C4-2B (cell line): Measurements from ENCODE around the gene SHISA6.

Experiments used
- ZFX ChIP-seq: fragments of 450-650 bp; IDR thresholded peaks from 2 replicates; pipeline ENCODE4 v1.6.1; 2017
- TF ChIP-seq, protein P1 (sequence below): fragments of 450-650 bp; conservative IDR thresholded peaks from 2 replicates; pipeline ENCODE4 v1.5.1; 2017; ENCODE audit warnings: mild to moderate bottlenecking

DNA sequence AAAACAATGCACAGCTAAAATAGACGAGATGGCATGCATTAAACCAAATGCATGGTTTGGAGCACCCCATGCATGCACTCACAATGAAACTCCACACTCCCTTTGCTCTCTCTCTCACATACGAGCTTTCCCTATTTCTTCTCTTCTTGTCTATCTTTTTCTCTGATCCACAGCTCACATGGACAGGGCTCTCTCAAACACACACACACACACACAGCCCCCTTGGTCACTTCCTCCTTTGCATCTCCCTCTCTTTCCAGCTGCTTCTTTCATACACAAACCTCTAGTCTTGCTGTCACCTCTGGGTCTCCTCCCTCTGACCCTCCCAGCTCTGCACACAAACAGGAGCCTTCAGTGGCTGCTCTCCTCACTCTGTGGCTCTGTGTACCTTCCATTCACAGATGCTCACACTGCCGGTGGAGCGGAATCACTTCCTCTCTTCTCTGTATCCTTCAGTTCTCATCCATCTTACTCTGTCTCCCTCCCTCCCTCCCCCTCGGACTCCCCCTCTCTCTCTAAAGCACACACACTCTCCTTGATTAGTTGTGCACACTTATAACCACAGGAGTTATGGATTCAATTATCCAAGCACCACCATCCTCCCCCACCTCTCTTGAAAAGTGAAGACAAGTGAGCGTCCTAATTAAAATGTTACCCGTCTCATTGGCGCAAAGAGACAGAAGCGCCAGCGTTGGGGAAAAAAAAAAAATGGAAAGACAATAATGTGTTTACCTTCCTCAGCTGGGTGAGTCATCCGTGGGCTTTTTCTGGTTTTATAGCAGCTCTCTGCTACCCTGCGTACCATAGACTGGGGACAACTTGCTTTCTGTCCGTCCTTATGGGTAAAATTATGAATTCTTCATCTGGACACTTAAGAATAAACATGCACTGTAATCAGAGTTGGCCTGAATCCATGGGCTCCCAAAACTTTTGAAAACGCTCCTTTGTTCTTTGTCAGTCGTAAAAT, 90.8 kb downstream of the SHISA6 start:
- TF ChIP-seq, protein P1, sequence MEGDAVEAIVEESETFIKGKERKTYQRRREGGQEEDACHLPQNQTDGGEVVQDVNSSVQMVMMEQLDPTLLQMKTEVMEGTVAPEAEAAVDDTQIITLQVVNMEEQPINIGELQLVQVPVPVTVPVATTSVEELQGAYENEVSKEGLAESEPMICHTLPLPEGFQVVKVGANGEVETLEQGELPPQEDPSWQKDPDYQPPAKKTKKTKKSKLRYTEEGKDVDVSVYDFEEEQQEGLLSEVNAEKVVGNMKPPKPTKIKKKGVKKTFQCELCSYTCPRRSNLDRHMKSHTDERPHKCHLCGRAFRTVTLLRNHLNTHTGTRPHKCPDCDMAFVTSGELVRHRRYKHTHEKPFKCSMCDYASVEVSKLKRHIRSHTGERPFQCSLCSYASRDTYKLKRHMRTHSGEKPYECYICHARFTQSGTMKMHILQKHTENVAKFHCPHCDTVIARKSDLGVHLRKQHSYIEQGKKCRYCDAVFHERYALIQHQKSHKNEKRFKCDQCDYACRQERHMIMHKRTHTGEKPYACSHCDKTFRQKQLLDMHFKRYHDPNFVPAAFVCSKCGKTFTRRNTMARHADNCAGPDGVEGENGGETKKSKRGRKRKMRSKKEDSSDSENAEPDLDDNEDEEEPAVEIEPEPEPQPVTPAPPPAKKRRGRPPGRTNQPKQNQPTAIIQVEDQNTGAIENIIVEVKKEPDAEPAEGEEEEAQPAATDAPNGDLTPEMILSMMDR, result no peak
- TF ChIP-seq ZFX, result no peak
